GM08714 (cell line): ENCODE data around the gene MUCL3.
A peak's percentile ranks its signal among the peaks of the same experiment; 100 is the strongest.
"Not testable (repeated sequence)": the region's sequence is repeated elsewhere in the genome, so short reads cannot be mapped to it uniquely, and the experiment has no call there.

Experiments used
- H3K4me3 ChIP-seq: fragments of 200-500 bp; sonication (Bioruptor generic); 2 replicates; pipeline ENCODE4 v1.5.1; 2014; ENCODE audit warnings: mild to moderate bottlenecking, low read length, inconsistent platforms
- ZNF274 ChIP-seq: IDR thresholded peaks from 2 replicates; pipeline ENCODE4 v1.6.1; 2012; ENCODE audit warnings: mild to moderate bottlenecking, low read depth, low read length

The MUCL3 gene

GRCh38 chr6:30903236-30903635 lies 37.5 kb upstream of the MUCL3 start:
- TF ChIP-seq ZNF274: no peak
- H3K4me3 ChIP-seq: no peak overlapping the region

- H3K4me3 ChIP-seq: peak overlapping the region; percentile 65; the same call in 1 of the 2 replicates
These were observed 33.4 kb upstream of the MUCL3 start for GRCh38 chr6:30907290-30907757.

GRCh38 chr6:30907758-30908591 lies 32.8 kb upstream of the MUCL3 start, which contains the start of gene GTF2H4:
Gene GTF2H4 (plus strand): TSS chr6:30908207.
- peak within 1 kb of the TSS; percentile 83 for H3K4me3 ChIP-seq
- TF ChIP-seq ZNF274: no peak

- TF ChIP-seq ZNF274: no peak
These were observed 32.1 kb upstream of the MUCL3 start for GRCh38 chr6:30908700-30909099.

GRCh38 chr6:30910473-30910872 lies 30.3 kb upstream of the MUCL3 start:
- H3K4me3 ChIP-seq: not testable (repeated sequence)

More at GRCh38 chr6:30908700-30909099, 32.1 kb upstream of the MUCL3 start:
- peak overlapping the region; percentile 83 for H3K4me3 ChIP-seq

GRCh38 chr6:30912746-30913520 lies 27.8 kb upstream of the MUCL3 start:
- TF ChIP-seq ZNF274: no peak
- no peak overlapping the region for H3K4me3 ChIP-seq

- H3K4me3 ChIP-seq: peak overlapping the region; percentile 68; the same call in 1 of the 2 replicates
- no peak for TF ChIP-seq ZNF274
These were observed 27.1 kb upstream of the MUCL3 start for GRCh38 chr6:30913721-30914075.

GRCh38 chr6:30914076-30914853 lies 26.5 kb upstream of the MUCL3 start, which contains the start of gene VARS2:
Gene VARS2 (plus strand): TSS chr6:30914238. CDS start chr6:30914837, 599 bp downstream.
- peak within 1 kb of the TSS; percentile 68 for H3K4me3 ChIP-seq
- TF ChIP-seq ZNF274: no peak

GRCh38 chr6:30914854-30915590 lies 25.8 kb upstream of the MUCL3 start:
- no peak for TF ChIP-seq ZNF274
- H3K4me3 ChIP-seq: peak overlapping the region; percentile 68

- no peak for TF ChIP-seq ZNF274
- H3K4me3 ChIP-seq: no peak overlapping the region; the same call in 1 of the 2 replicates
These were observed 25.2 kb upstream of the MUCL3 start for GRCh38 chr6:30915591-30915946.

- no peak for TF ChIP-seq ZNF274
- H3K4me3 ChIP-seq: no peak overlapping the region
These were observed 23.7 kb upstream of the MUCL3 start for GRCh38 chr6:30917041-30917440.

- no peak for TF ChIP-seq ZNF274
- H3K4me3 ChIP-seq: no peak overlapping the region
These were observed 23.3 kb upstream of the MUCL3 start for GRCh38 chr6:30917487-30917886.

- no peak overlapping the region for H3K4me3 ChIP-seq
- TF ChIP-seq ZNF274: no peak
These were observed 22.1 kb upstream of the MUCL3 start for GRCh38 chr6:30918670-30919069.
